ENCODE results near the gene SND1. TPM values are rescaled to one million over a fixed set of nuclear protein-coding genes. Genes with fewer than 3 reads are reported as not detected.

The SND1 gene
- total RNA-seq, 1 donor from 2014 or later = 232 TPM

GRCh38 chr7:128093614-128094570 lies 441.9 kb downstream of the SND1 start:
- Histone ChIP-seq H3K27me3 (ENCODE audit: control insufficient read depth, insufficient read depth, low read length) (no peaks in the 10 kb centered on the region), H3K4me3 (ENCODE audit: low read depth, low read length) (no peak overlapping the region), H3K36me3 (ENCODE audit: control insufficient read depth, insufficient read depth, low read length) (peaks cover 17% of the 10 kb centered on the region)
- FAIRE-seq (no peak), DNase-seq (ENCODE audit: low read depth) (no peak)
- no peak for TF ChIP-seq CTCF (IDR thresholded peaks at IDR 0.05; ENCODE audit: insufficient read depth, low read length, severe bottlenecking)

GRCh38 chr7:128094686-128095085 lies 442.7 kb downstream of the SND1 start:
- Histone ChIP-seq H3K36me3 (ENCODE audit: control insufficient read depth, insufficient read depth, low read length) (peaks cover 14% of the 10 kb centered on the region), H3K4me3 (ENCODE audit: low read depth, low read length) (no peak overlapping the region)
- no peak for TF ChIP-seq CTCF (IDR thresholded peaks at IDR 0.05; ENCODE audit: insufficient read depth, low read length, severe bottlenecking)

GRCh38 chr7:128097211-128097731 lies 445.3 kb downstream of the SND1 start:
- no peak for DNase-seq (ENCODE audit: low read depth)
- Histone ChIP-seq H3K27me3 (ENCODE audit: control insufficient read depth, insufficient read depth, low read length) (no peaks in the 10 kb centered on the region), H3K36me3 (ENCODE audit: control insufficient read depth, insufficient read depth, low read length) (peaks cover 4% of the 10 kb centered on the region), H3K4me3 (ENCODE audit: low read depth, low read length) (no peak overlapping the region)
- FAIRE-seq = no peak
- TF ChIP-seq CTCF (IDR thresholded peaks at IDR 0.05; ENCODE audit: insufficient read depth, low read length, severe bottlenecking) = no peak

More at GRCh38 chr7:128094686-128095085, 442.7 kb downstream of the SND1 start:
- H3K27me3 ChIP-seq (ENCODE audit: control insufficient read depth, insufficient read depth, low read length) = no peaks in the 10 kb centered on the region
- no peak for DNase-seq (ENCODE audit: low read depth)
- FAIRE-seq = no peak

GRCh38 chr7:128098629-128099028 lies 446.6 kb downstream of the SND1 start:
- DNase-seq (ENCODE audit: low read depth) (no peak), FAIRE-seq (no peak)
- TF ChIP-seq CTCF (IDR thresholded peaks at IDR 0.05; ENCODE audit: insufficient read depth, low read length, severe bottlenecking) = no peak
- Histone ChIP-seq H3K27me3 (ENCODE audit: control insufficient read depth, insufficient read depth, low read length) (peaks cover 1% of the 10 kb centered on the region), H3K4me3 (ENCODE audit: low read depth, low read length) (no peak overlapping the region), H3K36me3 (ENCODE audit: control insufficient read depth, insufficient read depth, low read length) (no peaks in the 10 kb centered on the region)

GRCh38 chr7:128099204-128099671 lies 447.2 kb downstream of the SND1 start:
- Histone ChIP-seq H3K36me3 (ENCODE audit: control insufficient read depth, insufficient read depth, low read length) (no peaks in the 10 kb centered on the region), H3K27me3 (ENCODE audit: control insufficient read depth, insufficient read depth, low read length) (peaks cover 5% of the 10 kb centered on the region), H3K4me3 (ENCODE audit: low read depth, low read length) (no peak overlapping the region)
- peak; percentile 64 for DNase-seq (ENCODE audit: low read depth)
- peak; percentile 91 for FAIRE-seq
- no peak for TF ChIP-seq CTCF (IDR thresholded peaks at IDR 0.05; ENCODE audit: insufficient read depth, low read length, severe bottlenecking)

Data from bronchial epithelial cell (primary cell).